HG02642 (cell line): Measurements from ENCODE around the gene KIAA1586.

Experiments
- ATAC-seq: cut with Tn5 transposase; IDR thresholded peaks from one replicate; pipeline ENCODE4 v1.9.1; 2021; ENCODE audit warnings: mild to moderate bottlenecking; ENCODE audit not compliant: unreplicated experiment, poor library complexity

The KIAA1586 gene

GRCh38 chr6:57094689-57095088, 48.2 kb downstream of the KIAA1586 start:
- ATAC-seq = no peak

DNA sequence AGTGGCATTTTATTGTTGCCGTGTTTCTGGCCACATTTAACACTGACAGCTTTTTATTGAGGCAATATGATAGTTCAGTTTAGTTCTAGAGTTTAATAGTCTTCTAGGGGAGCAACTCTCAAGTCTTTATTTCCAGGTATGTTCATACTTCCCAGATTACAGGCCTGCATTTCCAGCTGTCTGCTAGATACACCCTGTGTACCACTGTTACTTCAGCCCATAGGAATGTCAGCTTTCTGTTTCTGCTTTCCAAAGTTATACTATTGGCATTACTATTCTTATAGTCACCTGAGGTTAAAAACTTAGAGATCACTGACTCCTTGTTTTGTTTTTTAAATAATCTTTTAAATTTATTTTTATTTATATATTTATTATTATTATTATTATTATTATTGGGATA, 51.1 kb downstream of the KIAA1586 start:
- no peak for ATAC-seq

GRCh38 chr6:57102976-57103375, 56.5 kb downstream of the KIAA1586 start:
- no peak for ATAC-seq

- no peak for ATAC-seq
These were observed 57.8 kb downstream of the KIAA1586 start for GRCh38 chr6:57104336-57104735.
